DOHH2 (cell line): ENCODE results near the gene TCF25.

Source experiments
- EZH2phosphoT487 ChIP-seq: fragments of 200-600 bp; sonication (generic); IDR thresholded peaks from 2 replicates; pipeline ENCODE4 v1.6.1; 2017; ENCODE audit warnings: borderline replicate concordance, mild to moderate bottlenecking, antibody characterized with exemption, low read length, moderate library complexity, mixed read lengths
- TF ChIP-seq, protein P1 (sequence below): fragments of 200-600 bp; sonication (generic); IDR thresholded peaks from one replicate; pipeline ENCODE4 v1.5.1; 2014; ENCODE audit warnings: antibody characterized with exemption, mild to moderate bottlenecking, low read depth, low read length; ENCODE audit not compliant: poor library complexity, severe bottlenecking

DNA sequence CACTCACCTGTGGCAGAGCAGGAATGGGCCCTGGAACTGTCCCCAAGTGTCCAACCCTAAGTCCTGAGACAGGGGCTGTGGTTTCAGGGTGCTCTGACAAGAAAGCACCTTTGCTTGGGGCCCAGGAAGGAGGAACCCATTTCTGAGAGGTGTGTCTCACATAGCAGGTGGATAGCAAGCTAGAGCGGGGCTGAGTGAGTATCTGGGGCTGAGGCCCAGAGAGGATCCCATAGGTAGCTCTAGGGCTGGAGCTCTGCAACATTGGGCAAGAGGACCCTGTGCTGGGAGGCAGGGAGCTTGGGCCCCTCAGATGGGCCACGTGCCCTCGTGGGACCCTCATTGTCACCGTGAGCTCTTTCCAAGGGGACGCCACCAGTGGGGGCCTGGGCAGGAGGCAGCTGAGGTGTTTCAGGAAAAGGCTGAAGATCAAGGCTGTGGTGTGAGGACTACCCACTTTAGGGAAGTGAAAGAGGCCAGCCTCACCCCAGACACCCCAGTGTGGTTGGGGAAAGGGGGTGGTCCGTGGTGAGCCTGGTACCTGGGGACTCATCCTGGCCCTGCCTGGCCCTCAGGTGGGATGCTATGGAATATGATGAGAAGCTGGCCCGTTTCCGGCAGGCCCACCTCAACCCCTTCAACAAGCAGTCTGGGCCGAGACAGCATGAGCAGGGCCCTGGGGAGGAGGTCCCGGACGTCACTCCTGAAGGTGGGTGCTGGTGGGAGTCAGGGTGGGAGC, 80.4 kb downstream of the TCF25 start:
- TF ChIP-seq, protein P1, sequence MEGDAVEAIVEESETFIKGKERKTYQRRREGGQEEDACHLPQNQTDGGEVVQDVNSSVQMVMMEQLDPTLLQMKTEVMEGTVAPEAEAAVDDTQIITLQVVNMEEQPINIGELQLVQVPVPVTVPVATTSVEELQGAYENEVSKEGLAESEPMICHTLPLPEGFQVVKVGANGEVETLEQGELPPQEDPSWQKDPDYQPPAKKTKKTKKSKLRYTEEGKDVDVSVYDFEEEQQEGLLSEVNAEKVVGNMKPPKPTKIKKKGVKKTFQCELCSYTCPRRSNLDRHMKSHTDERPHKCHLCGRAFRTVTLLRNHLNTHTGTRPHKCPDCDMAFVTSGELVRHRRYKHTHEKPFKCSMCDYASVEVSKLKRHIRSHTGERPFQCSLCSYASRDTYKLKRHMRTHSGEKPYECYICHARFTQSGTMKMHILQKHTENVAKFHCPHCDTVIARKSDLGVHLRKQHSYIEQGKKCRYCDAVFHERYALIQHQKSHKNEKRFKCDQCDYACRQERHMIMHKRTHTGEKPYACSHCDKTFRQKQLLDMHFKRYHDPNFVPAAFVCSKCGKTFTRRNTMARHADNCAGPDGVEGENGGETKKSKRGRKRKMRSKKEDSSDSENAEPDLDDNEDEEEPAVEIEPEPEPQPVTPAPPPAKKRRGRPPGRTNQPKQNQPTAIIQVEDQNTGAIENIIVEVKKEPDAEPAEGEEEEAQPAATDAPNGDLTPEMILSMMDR, result no peak
- TF ChIP-seq EZH2phosphoT487, result no peak
